ENCODE results near the gene SLC29A3.
"Not testable (repeated sequence)": the region's sequence is repeated elsewhere in the genome, so short reads cannot be mapped to it uniquely, and the experiment has no call there.

The SLC29A3 gene

GRCh38 chr10:71348850-71349249 lies 29.8 kb downstream of the SLC29A3 start:
- DNase-seq, result no peak

GRCh38 chr10:71349406-71349805 lies 30.3 kb downstream of the SLC29A3 start:
- no peak for DNase-seq

GRCh38 chr10:71351087-71351486 lies 32.0 kb downstream of the SLC29A3 start:
- no peak for DNase-seq

- DNase-seq, result no peak
Measured at GRCh38 chr10:71351628-71352319, 32.7 kb downstream of the SLC29A3 start.

GRCh38 chr10:71353639-71354038 lies 34.6 kb downstream of the SLC29A3 start:
- no peak for DNase-seq

- no peak for DNase-seq
Measured at GRCh38 chr10:71354776-71355175, 35.7 kb downstream of the SLC29A3 start.

- DNase-seq, result no peak
Measured at GRCh38 chr10:71355886-71356285, 36.8 kb downstream of the SLC29A3 start.

- no peak for DNase-seq
Measured at GRCh38 chr10:71357792-71358265, 38.8 kb downstream of the SLC29A3 start.

- no peak for DNase-seq
Measured at GRCh38 chr10:71358277-71358676, 39.2 kb downstream of the SLC29A3 start.

- not testable (repeated sequence) for DNase-seq
Measured at GRCh38 chr10:71358906-71359305, 39.8 kb downstream of the SLC29A3 start.

GRCh38 chr10:71359364-71360046 lies 40.4 kb downstream of the SLC29A3 start:
- DNase-seq, result no peak

GRCh38 chr10:71360735-71361134 lies 41.7 kb downstream of the SLC29A3 start:
- DNase-seq, result no peak

GRCh38 chr10:71361581-71361980 lies 42.5 kb downstream of the SLC29A3 start:
- no peak for DNase-seq

GRCh38 chr10:71362141-71362540 lies 43.1 kb downstream of the SLC29A3 start:
- no peak for DNase-seq

GRCh38 chr10:71363936-71364335 lies 44.9 kb downstream of the SLC29A3 start:
- no peak for DNase-seq

GRCh38 chr10:71365366-71365765 lies 46.3 kb downstream of the SLC29A3 start:
- DNase-seq, result no peak

GRCh38 chr10:71366690-71367089 lies 47.6 kb downstream of the SLC29A3 start:
- no peak for DNase-seq

GRCh38 chr10:71367271-71367670 lies 48.2 kb downstream of the SLC29A3 start:
- DNase-seq, result no peak

GRCh38 chr10:71368176-71368575 lies 49.1 kb downstream of the SLC29A3 start:
- no peak for DNase-seq

- DNase-seq, result no peak
Measured at GRCh38 chr10:71368643-71369042, 49.6 kb downstream of the SLC29A3 start.

GRCh38 chr10:71369602-71370001 lies 50.5 kb downstream of the SLC29A3 start:
- DNase-seq, result no peak

- DNase-seq, result no peak
Measured at GRCh38 chr10:71370031-71370430, 51.0 kb downstream of the SLC29A3 start.

GRCh38 chr10:71371750-71372166 lies 52.7 kb downstream of the SLC29A3 start:
- no peak for DNase-seq

GRCh38 chr10:71372882-71373495 lies 53.9 kb downstream of the SLC29A3 start:
- DNase-seq, result no peak
